Heart left ventricle (tissue), 13 donors: Measurements from ENCODE around the gene SERHL2.

Source experiments
- POLR2A ChIP-seq, 2 donors: fragments of 450-650 bp; IDR thresholded peaks; one replicate each; pipeline ENCODE4 v1.6.1; 2017; ENCODE audit warnings: antibody characterized with exemption in 2 of 2, mild to moderate bottlenecking in 2 of 2, moderate library complexity in 2 of 2
- TF ChIP-seq, protein P1 (sequence below), 12 donors: fragments of 200-600 bp; sonication (generic) in 4 of 12; IDR thresholded peaks; one replicate each; pipeline versions ENCODE4 v1.5.0 to v1.8.0; 2018 to 2022; ENCODE audit warnings: antibody characterized with exemption in 12 of 12, mild to moderate bottlenecking in 5 of 12
- donor health status: ischemic (EF 13 %, LVEDD 7.1; RV severe dilation, severe dysfunction).
- donor health status: DM: no; HTN: yes; CAD: no.
- donor health status: DM: no; HTN: no; CAD: no.
- donor health status: ischemic (EF 25% LVEDD 6.9; RV normal size, moderate dysfunction).
- donor health status: ischemic (EF 25% LVEDD 5.7; RV mildly dilated, moderate dysfunction).
- donor health status: ischemic (EF 35%, LVEDD 5.7; RV mildly dilated, moderate dysfunction).
- donor health status: nonischemic (EF 11% LVEDD 7.7; RV severe dilation, severe dysfunction).
- donor health status: DM: yes; HTN: yes; CAD: no.
- donor health status: PGD.
- donor health status: ischemic (EF 29% LVEDD 5.4; RV normal size, mild dysfunction).
- donor health status: nonischemic (EF 23%, LVEDD 6.1; RV moderate dilation, normal function).

DNA sequence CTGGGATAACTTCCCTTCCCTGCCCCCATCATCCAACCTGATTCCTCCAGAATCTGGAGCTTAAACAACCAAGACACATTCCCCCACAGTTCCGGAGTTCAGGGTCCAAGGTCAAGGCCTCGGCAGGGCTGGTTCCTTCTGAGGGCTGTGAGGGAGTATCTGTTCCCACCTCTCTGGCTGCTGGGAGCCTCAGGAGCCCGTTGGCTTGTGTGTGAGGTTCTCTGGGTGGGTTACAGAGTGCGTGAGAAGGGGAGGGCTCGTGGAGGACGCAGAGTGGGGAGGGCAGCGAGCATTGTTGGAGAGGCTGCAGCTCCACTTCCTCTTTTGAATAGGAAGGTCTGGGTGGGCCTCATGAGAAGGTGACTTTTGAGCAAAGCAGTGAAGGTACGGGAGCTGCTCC is 8.5 kb downstream of the SERHL2 start:
- TF ChIP-seq POLR2A (IDR thresholded peaks at IDR 0.05): no peak
- TF ChIP-seq, protein P1, sequence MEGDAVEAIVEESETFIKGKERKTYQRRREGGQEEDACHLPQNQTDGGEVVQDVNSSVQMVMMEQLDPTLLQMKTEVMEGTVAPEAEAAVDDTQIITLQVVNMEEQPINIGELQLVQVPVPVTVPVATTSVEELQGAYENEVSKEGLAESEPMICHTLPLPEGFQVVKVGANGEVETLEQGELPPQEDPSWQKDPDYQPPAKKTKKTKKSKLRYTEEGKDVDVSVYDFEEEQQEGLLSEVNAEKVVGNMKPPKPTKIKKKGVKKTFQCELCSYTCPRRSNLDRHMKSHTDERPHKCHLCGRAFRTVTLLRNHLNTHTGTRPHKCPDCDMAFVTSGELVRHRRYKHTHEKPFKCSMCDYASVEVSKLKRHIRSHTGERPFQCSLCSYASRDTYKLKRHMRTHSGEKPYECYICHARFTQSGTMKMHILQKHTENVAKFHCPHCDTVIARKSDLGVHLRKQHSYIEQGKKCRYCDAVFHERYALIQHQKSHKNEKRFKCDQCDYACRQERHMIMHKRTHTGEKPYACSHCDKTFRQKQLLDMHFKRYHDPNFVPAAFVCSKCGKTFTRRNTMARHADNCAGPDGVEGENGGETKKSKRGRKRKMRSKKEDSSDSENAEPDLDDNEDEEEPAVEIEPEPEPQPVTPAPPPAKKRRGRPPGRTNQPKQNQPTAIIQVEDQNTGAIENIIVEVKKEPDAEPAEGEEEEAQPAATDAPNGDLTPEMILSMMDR (IDR thresholded peaks at IDR 0.05): no peak
